Neural crest cell (in vitro differentiated cells): ENCODE results near the gene GNPAT. TPM values are rescaled to one million over a fixed set of nuclear protein-coding genes. Genes with fewer than 3 reads are reported as not detected.

ENCODE experiments used
- DNase-seq: peaks from one replicate; pipeline ENCODE4 v3.0.0; 2021; ENCODE audit warnings: low read depth, mixed read lengths, low spot score
- H3K27ac Mint-ChIP-seq: one replicate; pipeline ENCODE4 v1.8.0; 2021; ENCODE audit warnings: mild to moderate bottlenecking, mixed read lengths; ENCODE audit not compliant: unreplicated experiment
- H3K27me3 Mint-ChIP-seq: 2 replicates; pipeline ENCODE4 v1.8.0; 2021; ENCODE audit warnings: low read depth, mild to moderate bottlenecking, mixed read lengths
- H3K36me3 Mint-ChIP-seq: 2 replicates; pipeline ENCODE4 v1.8.0; 2021; ENCODE audit warnings: low read depth, mild to moderate bottlenecking, mixed read lengths
- H3K4me1 Mint-ChIP-seq: 2 replicates; pipeline ENCODE4 v1.8.0; 2021; ENCODE audit warnings: mixed read lengths
- H3K4me3 Mint-ChIP-seq: one replicate; pipeline ENCODE4 v1.8.0; 2021; ENCODE audit warnings: mild to moderate bottlenecking, mixed read lengths
- H3K9me3 Mint-ChIP-seq: 2 replicates; pipeline ENCODE4 v1.8.0; 2021; ENCODE audit warnings: mixed read lengths
- total RNA-seq: library from RNA; stranded (reverse); gene quantifications from 2 replicates; pipeline ENCODE4 v1.2.1, GENCODE V29; 2021
- TF ChIP-seq, protein P1 (sequence below): fragments of 200-600 bp; sonication (generic); conservative IDR thresholded peaks from 2 replicates; pipeline ENCODE4 v1.5.0; 2021; ENCODE audit warnings: antibody characterized with exemption, mild to moderate bottlenecking

Gene GNPAT
- total RNA-seq, 1 donor from 2014 or later: 69.2 TPM

DNA sequence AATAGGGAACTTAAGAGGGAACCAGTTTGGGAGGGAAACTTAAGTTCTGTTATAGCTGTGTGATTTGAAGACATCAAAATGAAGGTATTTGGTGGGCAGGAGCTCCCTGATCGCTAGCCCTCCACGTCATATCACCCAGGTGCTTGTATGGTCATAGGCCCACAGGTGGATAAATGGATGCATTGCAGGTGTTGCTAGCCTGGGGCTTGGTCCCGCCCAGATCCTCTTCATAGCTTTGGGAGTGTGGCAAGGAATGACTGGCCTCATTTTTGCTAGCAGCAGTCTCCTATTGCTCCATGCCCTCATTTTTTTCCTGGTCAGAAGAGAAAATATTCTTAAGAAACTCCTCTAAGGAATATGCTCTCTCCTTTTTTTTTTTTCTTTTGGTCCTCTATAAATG lies 11.3 kb downstream of the GNPAT start:
- no peak for DNase-seq
- peaks cover 22% of the 10 kb centered on the region for H3K36me3 Mint-ChIP-seq
- no peaks in the 10 kb centered on the region for H3K4me1 Mint-ChIP-seq
- TF ChIP-seq, protein P1, sequence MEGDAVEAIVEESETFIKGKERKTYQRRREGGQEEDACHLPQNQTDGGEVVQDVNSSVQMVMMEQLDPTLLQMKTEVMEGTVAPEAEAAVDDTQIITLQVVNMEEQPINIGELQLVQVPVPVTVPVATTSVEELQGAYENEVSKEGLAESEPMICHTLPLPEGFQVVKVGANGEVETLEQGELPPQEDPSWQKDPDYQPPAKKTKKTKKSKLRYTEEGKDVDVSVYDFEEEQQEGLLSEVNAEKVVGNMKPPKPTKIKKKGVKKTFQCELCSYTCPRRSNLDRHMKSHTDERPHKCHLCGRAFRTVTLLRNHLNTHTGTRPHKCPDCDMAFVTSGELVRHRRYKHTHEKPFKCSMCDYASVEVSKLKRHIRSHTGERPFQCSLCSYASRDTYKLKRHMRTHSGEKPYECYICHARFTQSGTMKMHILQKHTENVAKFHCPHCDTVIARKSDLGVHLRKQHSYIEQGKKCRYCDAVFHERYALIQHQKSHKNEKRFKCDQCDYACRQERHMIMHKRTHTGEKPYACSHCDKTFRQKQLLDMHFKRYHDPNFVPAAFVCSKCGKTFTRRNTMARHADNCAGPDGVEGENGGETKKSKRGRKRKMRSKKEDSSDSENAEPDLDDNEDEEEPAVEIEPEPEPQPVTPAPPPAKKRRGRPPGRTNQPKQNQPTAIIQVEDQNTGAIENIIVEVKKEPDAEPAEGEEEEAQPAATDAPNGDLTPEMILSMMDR: no peak
- no peaks in the 10 kb centered on the region for H3K27me3 Mint-ChIP-seq
- no peak overlapping the region for H3K4me3 Mint-ChIP-seq
- no peaks in the 10 kb centered on the region for H3K9me3 Mint-ChIP-seq
- H3K27ac Mint-ChIP-seq: no peak overlapping the region

DNA sequence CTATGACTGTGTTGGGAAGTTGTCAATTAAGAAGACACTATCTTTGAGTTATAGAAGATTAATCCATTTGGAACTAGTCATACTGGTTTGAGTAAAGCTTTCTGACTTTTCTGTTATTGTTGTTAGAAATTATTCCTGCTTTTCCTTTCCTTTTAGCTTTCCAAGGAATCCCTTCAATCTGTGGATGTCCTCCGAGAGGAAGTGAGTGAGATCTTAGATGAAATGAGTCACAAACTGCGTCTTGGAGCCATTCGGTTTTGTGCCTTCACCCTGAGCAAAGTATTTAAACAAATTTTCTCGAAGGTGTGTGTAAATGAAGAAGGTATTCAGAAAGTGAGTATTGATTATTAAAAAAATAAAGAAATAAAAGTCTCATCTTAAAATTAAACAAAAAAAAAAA lies 19.3 kb downstream of the GNPAT start:
- TF ChIP-seq, protein P1: no peak
- Mint-ChIP-seq H3K4me3 (no peak overlapping the region), H3K27me3 (no peaks in the 10 kb centered on the region), H3K4me1 (no peaks in the 10 kb centered on the region), H3K27ac (no peak overlapping the region), H3K36me3 (peaks cover 34% of the 10 kb centered on the region), H3K9me3 (no peaks in the 10 kb centered on the region)
- no peak for DNase-seq

DNA sequence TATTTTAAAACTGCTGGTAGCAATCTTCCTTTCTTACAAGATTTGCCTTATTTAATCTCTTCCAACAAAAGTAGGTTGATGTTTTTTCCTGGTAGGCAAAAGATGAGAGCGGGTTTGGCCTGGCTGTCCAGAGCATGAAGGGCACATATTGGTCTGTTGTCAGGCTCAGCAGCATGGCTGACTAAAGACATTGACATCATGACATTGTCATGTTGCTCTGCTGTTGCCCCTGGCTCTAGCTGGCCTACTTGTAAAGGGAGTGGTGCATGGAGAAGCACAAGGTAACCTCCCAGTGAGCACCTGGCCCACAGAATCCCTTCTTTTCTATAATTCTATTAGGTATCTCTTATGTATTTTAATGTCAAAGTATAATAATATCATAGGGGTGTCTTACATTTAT lies 23.6 kb downstream of the GNPAT start:
- no peaks in the 10 kb centered on the region for H3K9me3 Mint-ChIP-seq
- H3K4me1 Mint-ChIP-seq: no peaks in the 10 kb centered on the region
- H3K27ac Mint-ChIP-seq: no peak overlapping the region
- H3K4me3 Mint-ChIP-seq: no peak overlapping the region
- TF ChIP-seq, protein P1: no peak
- peaks cover 24% of the 10 kb centered on the region for H3K36me3 Mint-ChIP-seq
- DNase-seq: no peak
- no peaks in the 10 kb centered on the region for H3K27me3 Mint-ChIP-seq

DNA sequence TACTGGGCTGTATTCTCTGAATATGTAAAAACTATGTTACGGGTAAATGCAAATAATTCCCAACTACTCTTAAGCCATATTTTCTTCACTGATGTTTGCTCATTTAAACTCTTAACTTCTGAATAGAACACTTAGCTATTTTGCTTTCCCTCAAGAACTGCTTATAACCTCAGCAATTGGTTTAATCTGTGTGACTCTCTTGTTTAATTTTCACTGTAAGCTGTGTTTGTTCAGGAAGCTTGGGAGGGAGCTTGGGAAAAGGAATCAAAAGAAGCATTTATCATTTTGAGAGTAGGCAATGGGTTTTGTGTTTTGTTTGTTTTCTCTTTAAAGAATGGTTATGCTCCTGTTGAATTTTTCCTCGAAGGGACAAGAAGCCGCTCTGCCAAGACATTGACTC lies 24.4 kb downstream of the GNPAT start:
- H3K27me3 Mint-ChIP-seq: no peaks in the 10 kb centered on the region
- no peaks in the 10 kb centered on the region for H3K9me3 Mint-ChIP-seq
- no peaks in the 10 kb centered on the region for H3K4me1 Mint-ChIP-seq
- DNase-seq: no peak
- H3K27ac Mint-ChIP-seq: no peak overlapping the region
- peaks cover 20% of the 10 kb centered on the region for H3K36me3 Mint-ChIP-seq
- TF ChIP-seq, protein P1: no peak
- no peak overlapping the region for H3K4me3 Mint-ChIP-seq

DNA sequence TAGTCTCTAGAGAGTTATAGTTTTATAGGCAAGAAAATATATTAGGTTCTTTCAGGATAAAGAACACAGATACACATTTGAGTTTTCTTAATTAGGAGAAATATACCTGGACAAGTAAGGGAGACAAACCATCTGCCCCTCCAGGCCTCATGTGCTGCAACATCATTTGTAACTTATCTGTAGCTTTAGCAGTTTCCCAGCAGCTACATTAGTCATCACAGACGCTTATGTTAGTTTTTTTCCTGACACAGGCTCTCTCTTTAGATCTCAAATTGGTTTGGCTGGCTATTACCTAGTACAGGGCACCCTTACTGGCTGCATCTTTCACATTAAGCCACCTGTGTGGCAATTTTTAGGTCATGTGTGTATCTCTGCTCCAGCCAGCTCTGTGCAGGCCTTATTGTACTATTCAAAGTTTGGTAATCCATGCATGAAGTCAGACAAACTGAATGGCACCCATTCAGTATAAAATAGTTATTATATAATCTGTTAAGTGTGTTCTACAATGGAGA lies 25.9 kb downstream of the GNPAT start:
- Mint-ChIP-seq H3K4me1 (no peaks in the 10 kb centered on the region), H3K27me3 (no peaks in the 10 kb centered on the region), H3K9me3 (no peaks in the 10 kb centered on the region), H3K4me3 (no peak overlapping the region), H3K27ac (no peak overlapping the region), H3K36me3 (peaks cover 20% of the 10 kb centered on the region)
- TF ChIP-seq, protein P1: no peak
- no peak for DNase-seq

DNA sequence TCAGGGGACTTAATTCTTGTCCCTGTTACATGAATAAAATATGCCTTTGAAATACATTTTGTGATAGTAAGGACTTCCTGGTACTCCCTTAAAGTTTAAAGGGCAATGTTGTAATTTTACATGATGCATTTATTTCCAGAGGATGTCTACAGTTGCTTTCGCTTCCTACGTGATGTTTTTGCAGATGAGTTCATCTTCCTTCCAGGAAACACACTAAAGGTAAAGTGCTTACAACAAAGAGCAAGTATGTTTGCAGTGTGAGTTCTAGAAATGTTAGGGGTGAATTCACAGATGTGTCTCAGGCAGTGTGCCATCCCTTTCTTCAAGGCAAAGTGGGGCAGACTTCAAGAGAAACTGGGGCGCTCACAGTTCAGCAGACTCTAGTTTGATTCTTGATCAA lies 31.2 kb downstream of the GNPAT start:
- H3K4me1 Mint-ChIP-seq: no peaks in the 10 kb centered on the region
- TF ChIP-seq, protein P1: no peak
- H3K4me3 Mint-ChIP-seq: no peak overlapping the region
- no peaks in the 10 kb centered on the region for H3K27me3 Mint-ChIP-seq
- DNase-seq: no peak
- H3K36me3 Mint-ChIP-seq: peaks cover 23% of the 10 kb centered on the region
- H3K9me3 Mint-ChIP-seq: no peaks in the 10 kb centered on the region
- no peak overlapping the region for H3K27ac Mint-ChIP-seq
